22Rv1 (cell line): ENCODE data around the gene CSTB.
"Not testable (repeated sequence)": the region's sequence is repeated elsewhere in the genome, so short reads cannot be mapped to it uniquely, and the experiment has no call there.

Experiments used
- H3K27ac ChIP-seq: fragments of 450-650 bp; 2 replicates; pipeline ENCODE4 v1.5.1; 2017
- CTCF ChIP-seq: fragments of 450-650 bp; IDR thresholded peaks from 2 replicates; pipeline ENCODE4 v1.5.1; 2017; ENCODE audit warnings: mild to moderate bottlenecking
- ZFX ChIP-seq: fragments of 450-650 bp; IDR thresholded peaks from 2 replicates; pipeline ENCODE4 v1.6.1; 2017; ENCODE audit warnings: antibody characterized with exemption, borderline replicate concordance

The CSTB gene

GRCh38 chr21:43775795-43776430, at the start of gene CSTB:
CSTB (minus strand) TSS chr21:43776308; CDS start chr21:43776269, 39 bp downstream.
- TF ChIP-seq ZFX (no peak), CTCF (0 out of 2 replicates have a peak, but pooled peaks have one; percentile 14)
- H3K27ac ChIP-seq = peak within 1 kb of the TSS; percentile 77

- H3K27ac ChIP-seq = no peak overlapping the region
- TF ChIP-seq ZFX (no peak), CTCF (no peak)
Measured at GRCh38 chr21:43825242-43825935, 49.3 kb upstream of the CSTB start.

- TF ChIP-seq ZFX = no peak
- TF ChIP-seq CTCF = no peak
Measured at GRCh38 chr21:43824333-43825241, 48.5 kb upstream of the CSTB start.

GRCh38 chr21:43822741-43823140, 46.6 kb upstream of the CSTB start:
- not testable (repeated sequence) for H3K27ac ChIP-seq

More at GRCh38 chr21:43824333-43825241, 48.5 kb upstream of the CSTB start:
- no peak overlapping the region for H3K27ac ChIP-seq

- H3K27ac ChIP-seq = not testable (repeated sequence)
Measured at GRCh38 chr21:43822166-43822565, 46.1 kb upstream of the CSTB start.

GRCh38 chr21:43820466-43820865, 44.4 kb upstream of the CSTB start:
- TF ChIP-seq ZFX (no peak), CTCF (no peak)
- no peak overlapping the region for H3K27ac ChIP-seq

GRCh38 chr21:43819511-43820405, 43.6 kb upstream of the CSTB start:
- no peak overlapping the region for H3K27ac ChIP-seq
- TF ChIP-seq CTCF (no peak), ZFX (no peak)
